ENCODE measurements around the gene SLC39A10. TPM values are rescaled to one million over a fixed set of nuclear protein-coding genes. Genes with fewer than 3 reads are reported as not detected.
"Not testable (repeated sequence)": the region's sequence is repeated elsewhere in the genome, so short reads cannot be mapped to it uniquely, and the experiment has no call there.

Gene SLC39A10
- total and polyA plus RNA-seq, 8 donors: 0.15 to 22.0 (median 3.1) TPM

GRCh38 chr2:195645413-195645812 lies 11.6 kb upstream of the SLC39A10 start:
- 29 to 56% (median 49%) methylated on average over 2 of the region's 2 CpGs for WGBS, 5 donors
- Histone ChIP-seq H3K27ac (no peak overlapping the region), H3K9me3 (no peaks in the 10 kb centered on the region), H3K36me3 (no peaks in the 10 kb centered on the region), H3K27me3 (no peaks in the 10 kb centered on the region), H3K4me1 (no peaks in the 10 kb centered on the region), H3K4me3 (no peak overlapping the region)
- DNase-seq: no peak
- TF ChIP-seq CTCF (IDR thresholded peaks at IDR 0.05): no peak
- no peak for TF ChIP-seq EP300 (IDR thresholded peaks at IDR 0.05)
- no peak for TF ChIP-seq POLR2AphosphoS5 (IDR thresholded peaks at IDR 0.05)
- TF ChIP-seq POLR2A (IDR thresholded peaks at IDR 0.05): no peak
- intact Hi-C loops (cut with DNase I; ENCODE audit: low total_unique reads): no loop called here

GRCh38 chr2:195646424-195646823 lies 10.6 kb upstream of the SLC39A10 start:
- H3K27me3 ChIP-seq: no peaks in the 10 kb centered on the region
- intact Hi-C loops (cut with DNase I; ENCODE audit: low total_unique reads): no loop called here
- H3K4me3 ChIP-seq: no peak overlapping the region
- H3K9me3 ChIP-seq: no peaks in the 10 kb centered on the region
- no peaks in the 10 kb centered on the region for H3K36me3 ChIP-seq
- H3K27ac ChIP-seq: no peak overlapping the region
- no peak for DNase-seq
- 51 to 78% (median 70%) methylated on average over 3 to 9 of the region's 9 CpGs for WGBS, 5 donors
- TF ChIP-seq EP300 (IDR thresholded peaks at IDR 0.05): no peak
- TF ChIP-seq POLR2A (IDR thresholded peaks at IDR 0.05): no peak
- no peak for TF ChIP-seq POLR2AphosphoS5 (IDR thresholded peaks at IDR 0.05)
- no peaks in the 10 kb centered on the region for H3K4me1 ChIP-seq

- TF ChIP-seq POLR2A (IDR thresholded peaks at IDR 0.05) (no peak), POLR2AphosphoS5 (IDR thresholded peaks at IDR 0.05) (no peak), EP300 (IDR thresholded peaks at IDR 0.05) (no peak), CTCF (IDR thresholded peaks at IDR 0.05) (no peak)
- H3K9me3 ChIP-seq: no peaks in the 10 kb centered on the region
- no peaks in the 10 kb centered on the region for H3K36me3 ChIP-seq
- WGBS, 5 donors: 94 to 95% (median 95%) methylated on average over 3 of the region's 3 CpGs
- DNase-seq: no peak
- H3K27ac ChIP-seq: no peak overlapping the region
- intact Hi-C loops (cut with DNase I; ENCODE audit: low total_unique reads): no loop called here
- no peaks in the 10 kb centered on the region for H3K4me1 ChIP-seq
- no peaks in the 10 kb centered on the region for H3K27me3 ChIP-seq
- no peak overlapping the region for H3K4me3 ChIP-seq
These were observed 9.7 kb upstream of the SLC39A10 start for GRCh38 chr2:195647302-195647701.

- H3K4me1 ChIP-seq; H3K27me3 ChIP-seq; H3K27ac ChIP-seq; H3K9me3 ChIP-seq; intact Hi-C loops (cut with DNase I; ENCODE audit: low total_unique reads); DNase-seq; H3K4me3 ChIP-seq; H3K36me3 ChIP-seq: not testable (repeated sequence)
- WGBS, 5 donors: 87 to 98% (median 96%) methylated on average over 2 of the region's 2 CpGs
These were observed 8.7 kb upstream of the SLC39A10 start for GRCh38 chr2:195648370-195648769.

GRCh38 chr2:195648787-195649186 lies 8.2 kb upstream of the SLC39A10 start:
- intact Hi-C loops (cut with DNase I; ENCODE audit: low total_unique reads): no loop called here
- H3K4me1 ChIP-seq: no peaks in the 10 kb centered on the region
- H3K9me3 ChIP-seq: no peaks in the 10 kb centered on the region
- no peak for DNase-seq
- 83 to 92% (median 86%) methylated on average over 5 of the region's 5 CpGs for WGBS, 5 donors
- peak overlapping the region in 1 of 5 donors; percentile 53 for H3K27ac ChIP-seq
- TF ChIP-seq POLR2A (IDR thresholded peaks at IDR 0.05) (no peak), POLR2AphosphoS5 (IDR thresholded peaks at IDR 0.05) (no peak), EP300 (IDR thresholded peaks at IDR 0.05) (no peak), CTCF (IDR thresholded peaks at IDR 0.05) (no peak)
- H3K36me3 ChIP-seq: no peaks in the 10 kb centered on the region
- H3K4me3 ChIP-seq: no peak overlapping the region
- H3K27me3 ChIP-seq: no peaks in the 10 kb centered on the region
